Choroid plexus epithelial cell (primary cell): Measurements from ENCODE around the gene LGR4.
A peak's percentile ranks its signal among the peaks of the same experiment; 100 is the strongest.

Experiments
- DNase-seq: peaks from one replicate; pipeline ENCODE4 v3.0.0-alpha.2; 2010; ENCODE audit warnings: low read depth
- H3K4me3 ChIP-seq: 2 replicates; pipeline ENCODE4 v1.5.1; 2011; ENCODE audit warnings: low read depth, mild to moderate bottlenecking, control low read depth, low read length, moderate library complexity
- TF ChIP-seq, protein P1 (sequence below): conservative IDR thresholded peaks from 2 replicates; pipeline ENCODE4 v1.5.1; 2011; ENCODE audit warnings: low read depth, mild to moderate bottlenecking, control low read depth, inconsistent platforms, low read length, moderate library complexity

The LGR4 gene

DNA sequence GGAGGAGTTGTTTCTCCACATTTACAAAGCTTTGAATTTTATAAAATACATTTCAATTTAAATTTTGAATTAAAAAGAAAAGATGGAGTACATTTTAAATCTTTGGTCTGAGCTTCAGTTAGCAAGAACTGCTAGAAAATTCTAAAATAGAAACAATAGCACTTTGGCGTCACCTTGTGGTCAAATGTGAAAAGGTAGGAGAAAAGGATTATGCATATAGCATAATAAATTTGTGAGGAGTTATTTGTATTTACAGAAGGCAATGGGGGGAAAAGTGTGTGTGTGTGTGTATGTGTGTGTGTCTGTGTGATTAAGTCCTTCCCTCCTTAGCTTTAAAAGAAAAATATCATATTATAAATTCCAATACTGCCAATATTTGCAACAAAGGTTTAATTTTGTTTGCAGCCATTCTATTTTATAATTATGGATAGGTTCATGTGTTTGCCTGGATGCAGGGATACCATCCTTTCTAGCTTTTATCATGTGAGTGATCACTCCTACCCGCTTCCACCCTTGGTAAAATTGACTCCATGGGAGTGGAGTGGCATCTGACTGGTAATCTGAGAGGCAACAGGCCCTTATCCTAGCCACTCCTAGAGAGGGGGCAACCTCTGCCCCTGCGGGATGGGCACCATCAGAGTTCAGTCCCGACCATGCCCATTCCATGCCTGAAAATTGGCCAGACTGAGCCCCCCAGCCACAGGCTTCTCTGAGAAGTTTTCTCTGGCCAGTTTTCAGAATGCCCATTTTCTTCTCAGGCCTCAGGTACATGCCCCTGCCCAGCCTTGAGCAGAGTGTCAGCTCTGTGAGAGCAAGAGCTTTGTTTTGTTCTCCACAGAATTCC, 13.6 kb upstream of the LGR4 start:
- peak; percentile 75 for DNase-seq
- no peak overlapping the region for H3K4me3 ChIP-seq
- TF ChIP-seq, protein P1, sequence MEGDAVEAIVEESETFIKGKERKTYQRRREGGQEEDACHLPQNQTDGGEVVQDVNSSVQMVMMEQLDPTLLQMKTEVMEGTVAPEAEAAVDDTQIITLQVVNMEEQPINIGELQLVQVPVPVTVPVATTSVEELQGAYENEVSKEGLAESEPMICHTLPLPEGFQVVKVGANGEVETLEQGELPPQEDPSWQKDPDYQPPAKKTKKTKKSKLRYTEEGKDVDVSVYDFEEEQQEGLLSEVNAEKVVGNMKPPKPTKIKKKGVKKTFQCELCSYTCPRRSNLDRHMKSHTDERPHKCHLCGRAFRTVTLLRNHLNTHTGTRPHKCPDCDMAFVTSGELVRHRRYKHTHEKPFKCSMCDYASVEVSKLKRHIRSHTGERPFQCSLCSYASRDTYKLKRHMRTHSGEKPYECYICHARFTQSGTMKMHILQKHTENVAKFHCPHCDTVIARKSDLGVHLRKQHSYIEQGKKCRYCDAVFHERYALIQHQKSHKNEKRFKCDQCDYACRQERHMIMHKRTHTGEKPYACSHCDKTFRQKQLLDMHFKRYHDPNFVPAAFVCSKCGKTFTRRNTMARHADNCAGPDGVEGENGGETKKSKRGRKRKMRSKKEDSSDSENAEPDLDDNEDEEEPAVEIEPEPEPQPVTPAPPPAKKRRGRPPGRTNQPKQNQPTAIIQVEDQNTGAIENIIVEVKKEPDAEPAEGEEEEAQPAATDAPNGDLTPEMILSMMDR, result peak; percentile 77

DNA sequence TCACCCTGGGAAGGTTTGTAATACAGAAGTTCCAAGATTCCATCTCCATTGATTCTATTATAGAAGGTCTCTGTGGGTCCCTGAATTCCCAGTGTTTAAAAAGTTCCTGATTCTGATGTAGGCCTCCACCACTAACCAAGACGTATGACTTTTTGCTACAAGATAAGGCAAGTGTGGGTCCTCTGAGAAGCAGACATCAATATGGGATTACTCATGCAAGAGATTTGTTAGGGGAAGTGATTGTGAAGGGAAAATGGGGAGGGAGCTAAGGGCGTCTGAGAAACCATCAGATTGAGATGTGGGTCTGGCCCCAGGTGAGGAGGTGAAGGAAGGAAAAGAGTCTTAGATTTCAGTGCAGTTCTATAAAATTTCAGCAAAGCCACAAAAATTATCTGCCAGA, 10.2 kb upstream of the LGR4 start:
- DNase-seq, result no peak
- TF ChIP-seq, protein P1, result no peak

GRCh38 chr11:27481992-27482391, 9.4 kb upstream of the LGR4 start:
- H3K4me3 ChIP-seq, result no peak overlapping the region
- TF ChIP-seq, protein P1, result no peak
- DNase-seq, result no peak

More for the DNA sequence above, 10.2 kb upstream of the LGR4 start:
- no peak overlapping the region for H3K4me3 ChIP-seq

DNA sequence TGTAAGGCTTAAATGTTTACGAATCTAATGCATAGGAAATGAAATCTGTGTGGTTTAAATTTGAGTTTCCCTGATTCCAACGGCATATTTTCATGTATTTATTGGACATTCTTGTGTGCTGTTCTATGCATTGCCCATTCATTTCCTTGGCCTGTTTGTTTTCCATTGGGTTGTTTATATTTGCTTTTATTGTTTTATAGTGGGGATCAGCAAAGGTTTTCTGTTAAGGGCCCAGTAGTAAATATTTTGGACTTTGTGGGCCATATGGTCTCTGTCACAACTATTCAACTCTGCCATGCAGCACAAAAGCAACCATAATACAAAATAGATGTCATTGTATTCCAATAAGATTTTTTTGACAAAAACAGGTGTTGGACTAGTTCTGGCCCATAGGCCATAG, 5.2 kb upstream of the LGR4 start:
- DNase-seq, result no peak
- TF ChIP-seq, protein P1, result no peak
- H3K4me3 ChIP-seq, result no peak overlapping the region

GRCh38 chr11:27477243-27477642, 4.7 kb upstream of the LGR4 start:
- TF ChIP-seq, protein P1, result no peak

GRCh38 chr11:27475622-27476021, 3.0 kb upstream of the LGR4 start:
- H3K4me3 ChIP-seq, result no peak overlapping the region
- DNase-seq, result no peak
- TF ChIP-seq, protein P1, result no peak

More at GRCh38 chr11:27477243-27477642, 4.7 kb upstream of the LGR4 start:
- H3K4me3 ChIP-seq, result no peak overlapping the region
- DNase-seq, result no peak

- peak overlapping the region; percentile 80 for H3K4me3 ChIP-seq
- TF ChIP-seq, protein P1, result no peak
- DNase-seq, result no peak
These were observed 422 bp upstream of the LGR4 start for GRCh38 chr11:27473017-27473406.
